GM18519 (cell line): ENCODE results near the gene RPIA.
"Not testable (repeated sequence)": the region's sequence is repeated elsewhere in the genome, so short reads cannot be mapped to it uniquely, and the experiment has no call there.

Experiments used
- ATAC-seq: cut with Tn5 transposase; IDR thresholded peaks from one replicate; pipeline ENCODE4 v1.9.1; 2021; ENCODE audit warnings: mild to moderate bottlenecking, moderate library complexity; ENCODE audit not compliant: unreplicated experiment, low FRiP score

RPIA gene

DNA sequence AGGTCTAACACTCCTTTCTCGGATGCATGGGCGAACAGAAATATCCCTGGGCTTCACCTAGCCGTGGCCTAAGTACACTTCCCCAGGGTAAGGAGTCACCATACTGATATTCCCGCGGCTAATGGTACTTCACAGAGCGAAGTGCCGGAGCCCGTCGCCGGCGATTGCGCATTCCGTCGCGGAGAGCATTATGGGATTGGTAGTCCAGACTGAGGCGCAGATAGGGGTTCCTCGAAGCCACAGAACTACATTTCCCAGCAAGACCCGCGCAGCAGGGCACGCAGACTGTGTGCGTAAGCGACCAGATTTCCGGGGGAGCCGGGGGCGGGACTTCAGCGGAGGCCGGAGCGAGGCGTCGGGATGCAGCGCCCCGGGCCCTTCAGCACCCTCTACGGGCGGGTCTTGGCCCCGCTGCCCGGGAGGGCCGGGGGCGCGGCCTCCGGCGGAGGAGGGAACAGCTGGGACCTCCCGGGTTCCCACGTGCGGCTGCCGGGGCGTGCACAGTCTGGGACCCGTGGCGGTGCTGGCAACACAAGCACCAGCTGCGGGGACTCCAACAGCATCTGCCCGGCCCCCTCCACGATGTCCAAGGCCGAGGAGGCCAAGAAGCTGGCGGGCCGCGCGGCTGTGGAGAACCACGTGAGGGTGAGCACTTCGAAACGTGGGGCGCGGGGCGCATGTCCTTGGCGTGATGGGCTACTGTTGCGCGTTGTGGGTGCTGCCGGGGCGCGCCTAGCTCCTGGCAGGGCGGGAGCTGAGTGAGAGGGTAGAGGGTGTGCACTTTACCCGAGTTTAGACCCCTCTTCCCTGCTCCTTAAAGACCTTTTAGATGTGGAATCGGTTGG lies at the start of gene RPIA:
Gene RPIA, plus strand, starts transcription at position 335 of the 845 bp plus-strand sequence. Its CDS starts 26 bp downstream, at position 361.
- peak; percentile 96 for ATAC-seq

DNA sequence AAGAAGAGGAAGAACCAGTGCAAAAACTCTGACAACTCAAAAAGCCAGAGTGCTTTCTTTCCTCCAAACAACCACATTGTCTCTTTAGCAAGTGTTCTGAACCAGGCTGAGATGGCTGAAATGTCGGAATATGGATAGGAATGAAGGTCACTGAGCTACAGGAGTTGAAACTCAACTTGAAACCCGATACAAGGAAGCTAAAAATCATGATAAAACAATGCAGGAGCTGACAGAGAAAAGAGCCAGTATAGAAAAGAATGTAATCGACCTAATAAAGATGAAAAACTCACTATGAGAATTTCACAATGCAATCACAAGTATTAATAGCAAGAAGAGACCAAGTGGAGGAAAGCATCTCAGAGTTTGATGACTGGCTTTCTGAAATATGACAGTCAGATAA lies 49.2 kb upstream of the RPIA start:
- no peak for ATAC-seq

DNA sequence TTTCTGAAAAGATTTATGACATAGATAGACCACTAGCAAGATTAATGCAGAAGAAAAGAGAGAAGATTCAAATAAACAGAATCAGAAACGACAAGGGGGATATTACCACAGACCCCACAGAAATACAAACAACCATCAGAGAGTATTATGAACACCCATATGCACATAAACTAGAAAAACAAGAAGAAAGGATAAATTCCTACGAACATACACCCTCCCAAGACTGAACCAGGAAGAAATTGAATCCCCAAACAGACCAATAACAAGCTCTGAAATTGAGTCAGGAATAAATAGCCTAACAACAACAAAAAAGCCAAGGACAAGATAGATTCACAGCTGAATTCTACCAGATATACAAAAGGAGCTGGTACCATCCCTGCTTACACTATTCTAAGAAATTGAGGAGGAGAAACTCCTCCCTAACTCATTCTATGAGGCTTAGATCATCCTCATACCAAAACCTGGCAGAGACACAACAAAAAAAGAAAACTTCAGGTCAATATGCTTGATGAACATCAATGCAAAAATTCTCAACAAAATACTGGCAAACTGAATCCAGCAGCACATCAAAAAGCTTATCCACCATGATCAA lies 46.1 kb upstream of the RPIA start:
- ATAC-seq: not testable (repeated sequence)

DNA sequence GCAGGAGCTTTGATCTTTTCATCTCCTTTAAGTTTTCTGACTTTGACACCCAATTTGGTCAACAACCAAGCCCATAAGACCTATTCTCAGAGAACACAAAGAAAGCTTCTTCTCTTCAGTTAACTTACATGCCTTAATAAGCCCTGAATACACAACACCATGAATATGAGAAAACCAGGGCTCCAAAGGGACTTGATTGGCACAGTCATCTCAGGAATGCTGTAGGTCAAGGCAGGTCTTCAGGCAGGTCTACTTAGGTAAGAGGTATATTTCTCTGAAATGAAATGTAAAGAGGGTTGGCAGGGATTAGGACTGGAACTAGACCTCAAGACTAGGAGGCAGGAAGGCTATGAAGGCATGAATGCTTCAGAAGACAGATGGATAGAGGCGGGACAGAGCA lies 39.8 kb upstream of the RPIA start:
- no peak for ATAC-seq

DNA sequence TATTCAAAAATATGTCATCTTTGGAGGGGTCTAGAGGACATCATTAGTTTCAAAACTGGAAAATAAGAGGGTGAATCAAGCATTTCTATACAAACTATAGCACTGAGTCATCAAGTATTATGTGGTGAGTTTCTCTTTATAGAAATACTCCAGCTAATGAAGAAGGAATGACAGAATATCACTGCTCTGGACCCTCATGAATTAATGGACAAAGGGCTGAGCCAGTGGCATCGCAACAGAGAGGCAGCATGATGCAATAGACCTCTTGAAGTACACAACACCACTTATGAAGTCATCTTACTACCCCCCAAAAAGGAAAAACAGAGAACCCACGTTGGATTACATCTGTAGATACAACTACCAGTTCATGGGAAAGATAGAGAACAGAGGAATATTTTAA lies 36.8 kb upstream of the RPIA start:
- ATAC-seq: no peak

DNA sequence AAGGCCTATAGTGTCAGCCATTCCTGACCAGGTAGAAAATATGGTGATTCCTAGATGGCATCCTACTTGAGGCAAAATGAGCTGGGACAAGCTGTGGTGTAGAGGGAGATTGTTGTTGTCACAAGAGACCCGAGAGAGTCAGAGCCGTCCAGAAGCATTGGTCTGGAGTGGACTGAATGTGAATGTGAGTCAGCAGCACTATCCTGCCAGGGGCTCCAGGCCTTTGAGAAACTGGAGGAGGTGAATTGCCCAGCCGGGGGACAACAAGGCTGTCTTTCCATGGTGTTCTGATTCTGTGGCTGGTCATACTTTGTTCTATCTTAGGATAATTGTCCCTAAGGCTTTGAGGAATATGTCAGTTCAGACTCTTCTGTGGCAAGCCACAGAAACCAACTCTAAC lies 34.8 kb upstream of the RPIA start:
- no peak for ATAC-seq

DNA sequence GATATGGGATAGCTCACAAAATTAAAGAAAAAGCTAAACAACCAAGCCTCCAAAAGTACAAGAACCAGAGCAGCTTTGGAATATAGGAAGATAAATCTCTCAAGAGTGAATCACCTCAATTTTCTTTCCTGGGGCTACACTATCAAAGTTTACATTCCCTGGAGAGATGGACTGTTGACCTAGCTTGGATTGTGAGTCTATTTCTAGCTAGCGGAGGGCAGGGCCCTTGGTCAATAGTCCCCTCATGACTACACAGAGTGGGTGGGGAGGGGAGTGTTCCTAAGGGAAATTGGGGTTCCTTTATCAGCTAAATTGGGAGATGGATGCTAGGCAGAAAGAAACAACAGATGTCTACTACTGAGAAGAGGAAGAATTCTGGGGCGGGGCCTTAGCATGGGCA lies 34.3 kb upstream of the RPIA start:
- no peak for ATAC-seq

DNA sequence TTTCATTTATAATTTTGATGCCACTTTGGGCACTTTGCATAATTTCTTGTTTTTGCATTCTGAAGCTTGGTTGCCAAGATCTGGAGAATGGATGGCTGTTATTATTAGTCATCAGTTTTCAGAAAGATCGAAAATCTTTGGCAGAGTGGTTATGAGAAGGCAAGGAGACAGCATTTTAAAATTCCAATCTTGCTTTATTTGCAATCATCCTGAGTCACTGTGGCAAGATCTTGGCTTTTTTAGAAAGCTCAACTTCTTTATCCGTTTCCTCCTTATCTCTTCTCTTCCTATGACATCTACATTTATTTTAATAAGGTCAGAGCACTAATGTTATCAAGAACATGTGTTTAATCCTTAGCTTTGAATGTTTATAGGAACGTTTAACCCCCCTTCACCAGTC lies 33.1 kb upstream of the RPIA start:
- ATAC-seq: no peak

DNA sequence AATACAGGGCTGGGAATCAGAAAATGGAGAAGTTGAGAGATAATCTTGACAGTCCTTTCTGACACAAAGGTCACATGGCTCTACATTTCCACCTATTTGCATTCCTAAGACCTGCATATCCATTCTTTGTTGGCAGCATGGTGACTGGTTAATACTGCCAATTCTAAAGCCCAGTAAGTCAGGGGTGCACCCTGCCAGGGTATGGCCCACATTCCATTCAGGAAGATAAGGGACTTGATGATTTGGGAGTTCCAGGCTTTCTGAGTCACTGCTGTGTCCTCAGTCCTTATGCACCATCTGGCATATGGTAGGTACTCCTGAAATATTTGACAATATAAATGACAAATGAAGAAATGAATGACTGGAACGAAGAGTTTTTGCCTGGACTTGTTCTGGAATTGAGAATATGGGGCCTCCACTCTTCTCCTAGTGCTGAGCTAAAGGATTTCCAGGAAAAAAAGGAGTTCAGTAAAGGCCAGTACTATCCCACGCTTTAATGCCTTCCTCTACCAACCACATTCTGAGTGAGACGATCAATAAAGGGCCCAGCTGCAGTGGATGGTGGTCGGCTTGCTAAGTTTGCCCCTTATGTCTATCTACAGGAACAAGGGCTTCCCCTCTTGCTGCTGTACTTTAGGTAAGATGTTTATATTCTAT lies 32.5 kb upstream of the RPIA start:
- ATAC-seq: no peak

DNA sequence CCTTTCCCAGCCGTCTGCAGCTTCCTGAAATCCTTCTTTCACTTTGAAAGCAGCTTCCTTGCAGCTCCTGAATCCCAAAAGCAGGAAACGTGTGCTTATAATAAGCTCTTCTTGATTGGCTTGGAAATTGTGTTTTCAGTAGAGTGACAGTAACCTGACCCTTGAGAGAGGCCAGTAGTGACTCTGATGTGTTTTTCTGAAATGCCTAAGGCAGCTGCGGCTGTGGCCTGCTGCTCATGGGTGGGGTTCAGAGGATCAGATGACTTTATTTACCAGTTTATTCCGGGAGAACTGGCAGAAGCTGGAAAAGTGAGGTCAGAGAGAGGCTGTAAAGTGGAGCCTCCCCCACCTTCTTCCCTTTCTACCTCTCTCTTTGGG lies 31.9 kb upstream of the RPIA start:
- no peak for ATAC-seq

DNA sequence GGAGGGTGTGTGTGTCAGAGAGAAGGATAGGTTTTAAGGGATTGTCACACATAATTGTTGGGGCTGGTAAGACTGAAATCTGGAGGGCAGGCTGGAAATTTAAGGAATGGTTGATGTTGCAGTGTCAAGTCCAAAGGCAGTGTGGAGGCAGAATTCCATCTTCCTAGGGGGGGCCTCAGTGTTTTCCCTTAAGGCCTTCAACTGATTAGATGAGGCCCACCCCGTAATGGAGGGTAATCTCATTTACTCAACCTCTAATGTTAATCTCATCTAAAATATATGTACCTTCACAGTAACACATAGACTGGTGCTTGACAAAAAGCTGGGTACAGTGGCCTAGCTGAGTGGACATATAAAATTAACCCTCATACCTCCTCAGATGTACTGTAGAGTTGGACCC lies 30.9 kb upstream of the RPIA start:
- ATAC-seq: no peak

DNA sequence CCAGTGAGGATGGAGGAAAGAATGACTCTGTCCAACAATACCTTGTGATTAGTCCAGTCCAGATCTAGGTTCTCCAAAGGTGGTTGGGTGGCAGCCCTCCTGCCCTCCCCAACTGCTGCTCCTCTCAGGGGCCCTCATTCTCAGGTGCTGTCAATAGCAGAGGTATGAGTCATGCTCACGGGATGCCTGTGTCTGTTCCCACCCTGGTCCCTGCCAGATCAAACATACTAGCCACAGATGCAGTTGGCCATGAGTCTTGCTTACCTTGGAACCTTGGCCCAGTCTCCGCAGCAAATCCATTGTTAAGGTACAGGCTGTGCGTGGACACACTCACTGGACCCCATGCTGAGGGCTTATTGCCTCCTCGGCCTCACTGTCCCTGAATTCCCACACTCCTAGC lies 24.9 kb upstream of the RPIA start:
- ATAC-seq: no peak

DNA sequence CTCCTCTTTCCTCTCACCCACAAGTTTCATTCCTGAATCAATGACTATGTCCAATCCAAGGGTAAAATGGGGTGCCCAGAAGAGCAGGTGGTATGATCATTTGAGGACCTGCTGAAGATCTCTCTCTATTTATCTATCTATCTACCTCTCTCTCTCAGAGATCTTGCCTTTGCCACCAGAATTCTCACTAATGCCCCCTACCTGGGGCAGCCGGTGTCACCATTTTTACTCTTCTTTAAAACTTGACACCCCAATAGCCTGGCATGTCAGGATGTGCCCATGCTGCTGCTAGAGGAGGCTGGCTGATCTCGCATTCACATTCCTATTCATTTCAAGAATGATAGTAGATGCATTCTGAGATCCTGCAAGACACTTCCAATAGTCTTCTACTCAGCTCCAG lies 24.3 kb upstream of the RPIA start:
- ATAC-seq: no peak

DNA sequence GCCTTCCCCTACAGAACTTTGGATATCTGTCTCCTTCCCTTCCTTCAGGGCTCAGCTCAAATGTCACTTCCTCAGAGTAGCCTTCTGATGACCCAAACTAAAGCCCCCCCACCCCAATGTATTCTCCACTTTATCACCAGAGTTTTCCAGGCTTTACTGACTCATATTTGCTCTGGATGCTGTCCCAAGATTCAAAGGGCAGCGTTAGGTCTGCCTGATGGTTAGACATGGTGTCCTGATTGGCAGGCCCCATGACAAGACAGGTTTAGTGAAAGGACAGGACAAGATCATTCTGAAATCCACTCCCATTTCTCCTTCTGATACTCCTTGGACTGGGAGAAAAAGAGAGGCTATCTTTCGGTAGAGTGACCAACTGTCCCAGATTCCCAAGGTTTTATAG lies 22.6 kb upstream of the RPIA start:
- ATAC-seq: no peak

DNA sequence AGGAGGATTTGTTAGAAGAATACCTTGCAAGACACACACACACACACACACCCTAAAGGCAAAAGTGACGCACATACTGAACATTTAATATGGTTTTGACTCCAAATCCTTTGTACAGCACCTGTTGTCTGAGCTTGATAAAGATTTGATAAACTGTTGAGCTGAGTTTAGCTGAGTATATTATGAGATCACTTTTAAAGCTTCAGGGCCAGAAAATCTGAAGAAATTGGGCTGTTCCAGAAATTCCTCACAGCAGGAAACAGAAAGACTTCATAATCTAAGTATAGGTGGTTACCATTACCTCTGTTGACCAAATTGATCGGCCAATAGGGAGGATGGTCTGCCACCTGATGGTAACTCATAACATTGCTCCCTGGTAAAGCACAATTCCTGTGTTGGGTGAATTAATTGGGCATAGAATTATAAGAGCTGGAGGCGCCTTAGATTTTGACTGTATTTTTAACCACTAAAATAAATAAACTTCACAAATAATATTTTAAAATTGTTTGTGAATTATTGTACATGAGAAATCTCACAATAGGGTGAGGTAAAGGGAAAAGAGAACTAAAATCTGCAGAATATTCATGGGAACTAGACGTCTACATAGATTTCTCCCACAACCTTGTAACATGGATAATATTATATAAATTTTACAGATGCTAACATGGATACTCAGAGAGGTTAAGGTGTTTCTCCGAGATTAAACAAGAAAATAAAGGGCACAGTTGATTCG lies 21.8 kb upstream of the RPIA start:
- peak; percentile 75 for ATAC-seq

DNA sequence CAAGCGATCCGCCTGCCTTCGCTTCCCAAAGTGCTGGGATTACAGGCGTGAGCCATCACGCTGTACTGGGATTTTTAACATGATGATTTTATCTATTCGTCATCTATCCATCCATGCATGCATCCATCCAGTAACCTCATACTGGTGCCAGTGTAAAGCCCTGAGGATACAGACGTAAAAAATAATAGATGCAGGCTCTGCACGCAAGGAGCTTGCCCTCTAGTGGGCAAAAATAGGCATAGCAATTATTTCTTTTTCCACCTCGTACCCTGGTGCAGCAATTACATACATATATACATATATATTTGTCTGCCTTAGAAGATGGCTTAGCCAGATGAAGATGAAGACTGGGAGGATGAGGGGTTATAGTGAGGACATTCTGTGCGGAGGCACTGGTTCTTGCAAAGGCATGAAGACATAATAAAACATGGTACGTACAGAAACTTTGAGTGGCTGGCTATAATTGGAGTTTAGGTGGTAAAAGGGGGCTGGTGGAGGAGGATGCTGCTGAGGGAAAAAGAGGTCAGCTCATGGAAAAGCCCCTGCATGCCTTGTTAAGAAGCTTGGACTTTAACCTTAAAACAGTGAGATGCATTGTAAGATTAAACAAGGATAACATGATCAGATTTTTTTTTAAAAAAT lies 19.6 kb upstream of the RPIA start:
- no peak for ATAC-seq

DNA sequence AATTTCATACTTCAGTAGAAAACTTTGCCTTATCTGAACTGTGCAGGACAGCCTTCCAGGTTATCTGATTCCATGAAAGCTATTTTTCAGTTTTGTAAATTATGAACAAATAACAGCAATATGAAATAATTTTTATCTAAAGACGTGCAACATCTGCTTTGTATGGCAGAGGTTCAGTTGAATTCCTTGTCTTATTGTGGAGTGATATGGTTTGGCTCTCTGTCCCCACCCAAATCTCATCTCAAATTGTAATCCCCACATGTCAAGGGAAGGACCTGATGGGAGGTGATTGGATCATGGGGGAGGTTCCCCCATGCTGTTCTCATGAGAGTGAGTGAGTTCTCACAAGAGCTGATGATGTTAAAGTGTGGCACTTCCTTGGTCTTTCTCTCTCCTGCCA lies 18.1 kb upstream of the RPIA start:
- no peak for ATAC-seq

DNA sequence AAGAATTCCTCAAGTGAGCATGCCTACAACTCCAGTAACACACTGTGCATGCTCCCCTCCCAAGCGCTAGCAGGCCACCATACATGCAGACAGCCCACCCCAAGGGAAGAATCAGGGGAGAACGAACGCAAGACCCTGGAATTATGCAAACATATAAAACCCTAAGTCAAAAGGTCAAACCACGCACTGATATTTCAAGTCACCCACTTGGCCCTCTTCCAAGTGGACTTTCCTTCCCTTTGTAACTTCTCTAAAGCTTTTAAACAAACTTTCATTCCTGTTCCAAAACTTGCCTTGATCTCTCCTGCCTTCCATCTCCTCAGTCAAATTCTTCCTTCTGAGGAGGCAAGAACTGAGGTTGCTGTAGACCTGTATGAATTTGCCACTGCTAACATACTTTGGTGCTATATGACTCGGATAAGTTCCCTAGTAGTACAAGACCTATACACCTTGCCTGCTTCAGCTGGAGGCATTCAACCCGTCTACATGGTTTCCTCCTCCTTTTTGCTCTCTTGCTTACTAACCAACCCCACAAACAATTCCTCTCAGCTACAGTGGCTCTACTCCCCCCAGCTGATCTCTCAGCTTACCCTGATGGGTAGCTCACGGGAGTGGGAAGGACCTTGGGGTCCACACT lies 11.1 kb upstream of the RPIA start:
- ATAC-seq: no peak

DNA sequence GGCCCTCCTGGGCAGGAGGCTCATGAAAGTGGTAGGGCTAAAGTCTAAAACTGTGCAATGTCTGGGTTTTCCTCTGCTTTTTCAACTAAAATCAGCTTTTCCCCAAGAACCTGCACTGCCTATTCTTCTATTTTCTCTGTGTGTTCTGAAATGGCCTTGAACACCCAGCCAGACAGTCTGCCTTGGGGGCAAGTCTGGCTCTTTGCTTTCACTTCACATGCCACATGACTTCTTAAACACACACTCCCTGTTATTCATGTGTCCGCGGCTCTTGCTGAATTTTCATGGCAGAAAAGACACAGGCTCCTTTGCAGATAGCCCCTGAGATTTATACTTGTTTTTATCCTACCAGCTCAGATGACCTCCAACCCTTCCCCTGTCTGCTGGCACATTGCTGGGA lies 10.6 kb upstream of the RPIA start:
- no peak for ATAC-seq
